Measurements from ENCODE around the gene SP140.
"Not testable (repeated sequence)": the region's sequence is repeated elsewhere in the genome, so short reads cannot be mapped to it uniquely, and the experiment has no call there.

The SP140 gene

GRCh38 chr2:230286048-230286447 lies 60.5 kb downstream of the SP140 start (continued):
- TF ChIP-seq ZBTB21 (tag by site-specific recombination; IDR thresholded peaks at IDR 0.05) (no peak), GLI2 (tag by site-specific recombination; IDR thresholded peaks at IDR 0.05; ENCODE audit: borderline replicate concordance, low read depth) (no peak), BCL11A (tag by site-specific recombination; IDR thresholded peaks at IDR 0.05; ENCODE audit: low read depth) (no peak)

DNA sequence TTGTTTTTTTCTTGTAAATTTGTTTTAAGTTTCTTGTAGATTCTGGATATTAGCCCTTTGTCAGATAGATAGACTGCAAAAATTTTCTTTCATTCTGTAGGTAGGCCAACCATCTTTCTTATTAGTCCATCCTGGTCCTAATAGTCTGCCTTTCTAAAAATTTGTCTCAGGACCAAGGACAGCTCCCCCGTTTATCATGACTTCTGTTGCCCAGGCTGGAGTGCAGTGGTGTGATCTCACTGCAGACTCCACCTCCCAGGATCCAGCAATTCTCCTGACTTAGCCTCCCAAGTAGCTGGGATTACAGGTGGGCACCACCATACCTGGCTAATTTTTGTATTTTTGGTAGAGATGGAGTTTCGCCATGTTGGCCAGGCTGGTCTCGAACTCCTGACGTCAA lies 63.8 kb downstream of the SP140 start:
- POLR2A ChIA-PET, result not testable (repeated sequence)

DNA sequence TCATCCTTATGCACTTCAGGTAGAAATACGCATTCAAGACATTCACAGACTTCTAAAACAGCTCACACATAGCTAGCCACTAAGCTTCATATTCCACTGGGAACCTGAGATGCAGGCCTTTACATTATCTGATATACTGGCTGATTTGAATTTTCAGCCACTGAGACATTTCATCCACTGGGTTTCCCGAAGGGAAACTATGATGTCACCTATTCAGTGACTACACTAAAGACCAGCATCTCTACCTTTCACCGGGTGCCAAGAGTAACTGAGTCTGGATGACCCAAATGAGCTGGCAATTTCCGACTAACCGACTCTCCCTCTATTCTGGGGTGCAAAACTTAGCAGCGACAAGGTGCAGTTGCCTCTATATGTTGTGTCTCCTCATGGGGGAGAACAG lies 69.7 kb downstream of the SP140 start:
- Histone ChIP-seq H3K9me3 (ENCODE audit: control insufficient read depth, insufficient read depth, low read depth, low read length) (no peaks in the 10 kb centered on the region), H3K27ac (ENCODE audit: extremely low read depth, low read depth, low read length) (no peak overlapping the region), H3K4me1 (ENCODE audit: control insufficient read depth, insufficient read depth, low read length) (no peaks in the 10 kb centered on the region), H3K4me3 (ENCODE audit: low read depth, low read length) (no peak overlapping the region), H3K36me3 (ENCODE audit: control insufficient read depth in 2 of 2, insufficient read depth in 1 of 2, low read length in 2 of 2) (no peaks in the 10 kb centered on the region)
- TF ChIP-seq, protein P1, sequence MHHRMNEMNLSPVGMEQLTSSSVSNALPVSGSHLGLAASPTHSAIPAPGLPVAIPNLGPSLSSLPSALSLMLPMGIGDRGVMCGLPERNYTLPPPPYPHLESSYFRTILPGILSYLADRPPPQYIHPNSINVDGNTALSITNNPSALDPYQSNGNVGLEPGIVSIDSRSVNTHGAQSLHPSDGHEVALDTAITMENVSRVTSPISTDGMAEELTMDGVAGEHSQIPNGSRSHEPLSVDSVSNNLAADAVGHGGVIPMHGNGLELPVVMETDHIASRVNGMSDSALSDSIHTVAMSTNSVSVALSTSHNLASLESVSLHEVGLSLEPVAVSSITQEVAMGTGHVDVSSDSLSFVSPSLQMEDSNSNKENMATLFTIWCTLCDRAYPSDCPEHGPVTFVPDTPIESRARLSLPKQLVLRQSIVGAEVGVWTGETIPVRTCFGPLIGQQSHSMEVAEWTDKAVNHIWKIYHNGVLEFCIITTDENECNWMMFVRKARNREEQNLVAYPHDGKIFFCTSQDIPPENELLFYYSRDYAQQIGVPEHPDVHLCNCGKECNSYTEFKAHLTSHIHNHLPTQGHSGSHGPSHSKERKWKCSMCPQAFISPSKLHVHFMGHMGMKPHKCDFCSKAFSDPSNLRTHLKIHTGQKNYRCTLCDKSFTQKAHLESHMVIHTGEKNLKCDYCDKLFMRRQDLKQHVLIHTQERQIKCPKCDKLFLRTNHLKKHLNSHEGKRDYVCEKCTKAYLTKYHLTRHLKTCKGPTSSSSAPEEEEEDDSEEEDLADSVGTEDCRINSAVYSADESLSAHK (tag by site-specific recombination; IDR thresholded peaks at IDR 0.05), result no peak
- CTCF ChIA-PET, result no interaction called here
- POLR2A ChIA-PET, result no interaction called here

More for the DNA sequence above, 63.8 kb downstream of the SP140 start:
- H3K36me3 ChIP-seq (ENCODE audit: control insufficient read depth in 2 of 2, insufficient read depth in 1 of 2, low read length in 2 of 2); H3K9me3 ChIP-seq (ENCODE audit: control insufficient read depth, insufficient read depth, low read depth, low read length); CTCF ChIA-PET; H3K27ac ChIP-seq (ENCODE audit: extremely low read depth, low read depth, low read length); H3K4me3 ChIP-seq (ENCODE audit: low read depth, low read length); H3K4me1 ChIP-seq (ENCODE audit: control insufficient read depth, insufficient read depth, low read length): not testable (repeated sequence)
- TF ChIP-seq, protein P2, sequence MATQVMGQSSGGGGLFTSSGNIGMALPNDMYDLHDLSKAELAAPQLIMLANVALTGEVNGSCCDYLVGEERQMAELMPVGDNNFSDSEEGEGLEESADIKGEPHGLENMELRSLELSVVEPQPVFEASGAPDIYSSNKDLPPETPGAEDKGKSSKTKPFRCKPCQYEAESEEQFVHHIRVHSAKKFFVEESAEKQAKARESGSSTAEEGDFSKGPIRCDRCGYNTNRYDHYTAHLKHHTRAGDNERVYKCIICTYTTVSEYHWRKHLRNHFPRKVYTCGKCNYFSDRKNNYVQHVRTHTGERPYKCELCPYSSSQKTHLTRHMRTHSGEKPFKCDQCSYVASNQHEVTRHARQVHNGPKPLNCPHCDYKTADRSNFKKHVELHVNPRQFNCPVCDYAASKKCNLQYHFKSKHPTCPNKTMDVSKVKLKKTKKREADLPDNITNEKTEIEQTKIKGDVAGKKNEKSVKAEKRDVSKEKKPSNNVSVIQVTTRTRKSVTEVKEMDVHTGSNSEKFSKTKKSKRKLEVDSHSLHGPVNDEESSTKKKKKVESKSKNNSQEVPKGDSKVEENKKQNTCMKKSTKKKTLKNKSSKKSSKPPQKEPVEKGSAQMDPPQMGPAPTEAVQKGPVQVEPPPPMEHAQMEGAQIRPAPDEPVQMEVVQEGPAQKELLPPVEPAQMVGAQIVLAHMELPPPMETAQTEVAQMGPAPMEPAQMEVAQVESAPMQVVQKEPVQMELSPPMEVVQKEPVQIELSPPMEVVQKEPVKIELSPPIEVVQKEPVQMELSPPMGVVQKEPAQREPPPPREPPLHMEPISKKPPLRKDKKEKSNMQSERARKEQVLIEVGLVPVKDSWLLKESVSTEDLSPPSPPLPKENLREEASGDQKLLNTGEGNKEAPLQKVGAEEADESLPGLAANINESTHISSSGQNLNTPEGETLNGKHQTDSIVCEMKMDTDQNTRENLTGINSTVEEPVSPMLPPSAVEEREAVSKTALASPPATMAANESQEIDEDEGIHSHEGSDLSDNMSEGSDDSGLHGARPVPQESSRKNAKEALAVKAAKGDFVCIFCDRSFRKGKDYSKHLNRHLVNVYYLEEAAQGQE (tag by site-specific recombination; IDR thresholded peaks at IDR 0.05), result peak; percentile 92

DNA sequence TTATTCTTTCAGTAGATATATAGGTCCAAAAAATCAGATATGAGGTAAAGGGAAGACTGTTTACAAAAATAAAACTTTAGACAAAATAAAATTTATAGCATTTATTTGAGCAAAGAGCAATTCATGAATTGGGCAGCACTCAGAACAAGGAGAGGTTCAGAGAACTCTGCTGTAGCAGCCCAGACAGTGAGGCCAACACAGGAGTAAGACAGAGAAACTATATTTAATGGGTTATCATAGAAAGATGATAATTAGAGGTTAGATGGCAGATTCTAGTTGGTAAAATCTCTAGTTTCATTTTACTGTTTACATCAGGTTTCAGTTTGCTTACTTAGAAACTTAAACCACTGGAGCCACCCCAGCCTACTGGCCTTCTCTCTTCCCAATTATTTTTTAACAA lies 71.4 kb downstream of the SP140 start:
- ChIA-PET CTCF (interaction anchor here (0.7 kb wide), 1 partner anchor 27 kb away, joined by 3 read pairs; no protein-coding TSS in a partner anchor), POLR2A (no interaction called here)
- TF ChIP-seq SCRT1 (tag by site-specific recombination; IDR thresholded peaks at IDR 0.05; ENCODE audit: borderline replicate concordance) (no peak), ZNF510 (tag by site-specific recombination; IDR thresholded peaks at IDR 0.05; ENCODE audit: insufficient replicate concordance) (no peak), EGR2 (tag by site-specific recombination; IDR thresholded peaks at IDR 0.05; ENCODE audit: low read depth) (no peak), ZNF549 (tag by site-specific recombination; IDR thresholded peaks at IDR 0.05) (peak; percentile 80), ZNF23 (tag by site-specific recombination; IDR thresholded peaks at IDR 0.05; ENCODE audit: borderline replicate concordance) (no peak), ZNF610 (tag by site-specific recombination; IDR thresholded peaks at IDR 0.05; ENCODE audit: borderline replicate concordance) (no peak)

More for the DNA sequence above, 71.4 kb downstream of the SP140 start:
- Histone ChIP-seq H3K4me3 (ENCODE audit: low read depth, low read length) (no peak overlapping the region), H3K36me3 (ENCODE audit: control insufficient read depth in 2 of 2, insufficient read depth in 1 of 2, low read length in 2 of 2) (no peaks in the 10 kb centered on the region), H3K4me1 (ENCODE audit: control insufficient read depth, insufficient read depth, low read length) (no peaks in the 10 kb centered on the region), H3K27ac (ENCODE audit: extremely low read depth, low read depth, low read length) (no peak overlapping the region), H3K9me3 (ENCODE audit: control insufficient read depth, insufficient read depth, low read depth, low read length) (no peaks in the 10 kb centered on the region)
